GM12872 (cell line): ENCODE measurements around the gene ATF6.

Source experiments
- CTCF ChIP-seq: IDR thresholded peaks from 3 replicates; pipeline ENCODE4 v1.5.1; 2011; ENCODE audit warnings: low read depth, mild to moderate bottlenecking, low read length, moderate library complexity; ENCODE audit not compliant: insufficient read depth

ATF6 gene

DNA sequence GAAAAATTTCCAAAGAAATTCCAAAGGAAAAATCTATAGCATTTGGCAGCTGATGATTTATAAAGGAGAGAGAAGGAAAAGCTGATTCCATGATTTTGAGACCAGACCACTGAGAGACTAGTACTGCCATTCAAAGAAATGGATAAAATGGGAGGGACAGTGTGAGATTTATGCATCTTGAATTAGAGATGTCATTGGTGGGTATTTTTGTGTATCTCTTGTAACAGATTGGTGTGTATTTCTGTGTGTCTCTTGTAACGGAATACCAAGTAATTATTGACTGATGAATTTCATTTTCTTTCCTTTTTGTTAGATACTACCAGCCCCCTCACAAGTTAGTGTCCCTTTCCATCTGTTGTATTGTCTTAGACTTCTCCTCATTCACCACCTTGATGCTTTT lies 155.4 kb downstream of the ATF6 start:
- TF ChIP-seq CTCF: no peak

DNA sequence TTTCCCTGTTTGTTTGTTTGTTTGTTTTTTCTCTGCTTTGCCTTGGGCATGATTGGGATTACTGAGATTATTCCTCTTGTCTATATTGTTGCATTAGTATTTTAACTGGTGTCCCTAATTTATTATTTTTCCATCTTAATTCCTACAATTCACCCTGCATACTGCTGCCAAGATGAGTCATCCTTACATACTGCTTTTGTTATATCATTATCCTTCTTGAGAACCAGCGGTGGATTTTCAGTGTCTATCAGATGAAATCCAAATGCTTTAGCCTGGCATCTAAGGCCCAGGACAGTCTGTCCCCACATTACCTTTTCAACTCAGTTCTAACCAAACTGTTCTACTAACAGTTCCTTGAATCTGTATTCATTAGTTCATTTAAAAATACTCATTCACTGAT lies 155.9 kb downstream of the ATF6 start:
- TF ChIP-seq CTCF: no peak

GRCh38 chr1:161928056-161928455 lies 161.9 kb downstream of the ATF6 start:
- no peak for TF ChIP-seq CTCF

DNA sequence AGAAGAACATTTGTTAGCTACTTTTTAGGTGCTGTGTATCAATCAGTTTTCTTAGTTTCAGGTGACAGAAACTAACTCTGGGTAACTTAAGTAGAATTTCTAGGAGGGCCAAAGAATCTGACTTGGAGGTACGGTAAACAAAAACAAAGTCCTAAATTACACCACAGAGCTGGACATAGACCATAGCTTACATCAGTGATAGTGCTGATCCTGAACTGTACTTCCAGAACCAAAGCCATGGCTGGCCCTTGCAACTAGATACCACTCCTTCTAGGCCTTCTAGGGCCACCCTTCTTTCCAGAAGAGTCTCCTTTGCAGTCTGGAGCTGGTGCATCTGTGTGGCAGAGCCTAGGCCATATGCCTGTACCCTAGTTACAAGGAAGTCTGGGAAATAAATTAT lies 163.0 kb downstream of the ATF6 start:
- no peak for TF ChIP-seq CTCF

GRCh38 chr1:161930064-161930463 lies 163.9 kb downstream of the ATF6 start:
- no peak for TF ChIP-seq CTCF

- TF ChIP-seq CTCF: no peak
Observed at GRCh38 chr1:161932668-161933067, 166.5 kb downstream of the ATF6 start.

GRCh38 chr1:161933592-161934588 lies 167.8 kb downstream of the ATF6 start:
- no peak for TF ChIP-seq CTCF
